Endometrial microvascular endothelial cells (primary cell): ENCODE measurements around the gene IPO7. TPM values are rescaled to one million over a fixed set of nuclear protein-coding genes. Genes with fewer than 3 reads are reported as not detected.

Experiments used
- in situ Hi-C: cut with HindIII; loops from 2 replicates; pipeline ENCODE4 v1.10.0; 2017; ENCODE audit warnings: low sequenced_read_pairs, low pct_unique_long_range_greater_than_20kb; ENCODE audit errors: inconsistent ontology term
- total RNA-seq: library from RNA; depleted of rRNA; stranded (reverse); fragments of >200 nt; gene quantifications from one replicate; pipeline ENCODE4 v1.2.3, GENCODE V29; 2015; ENCODE audit errors: inconsistent ontology term

The IPO7 gene
- total RNA-seq, 1 donor from 2014 or later = 99.4 TPM

DNA sequence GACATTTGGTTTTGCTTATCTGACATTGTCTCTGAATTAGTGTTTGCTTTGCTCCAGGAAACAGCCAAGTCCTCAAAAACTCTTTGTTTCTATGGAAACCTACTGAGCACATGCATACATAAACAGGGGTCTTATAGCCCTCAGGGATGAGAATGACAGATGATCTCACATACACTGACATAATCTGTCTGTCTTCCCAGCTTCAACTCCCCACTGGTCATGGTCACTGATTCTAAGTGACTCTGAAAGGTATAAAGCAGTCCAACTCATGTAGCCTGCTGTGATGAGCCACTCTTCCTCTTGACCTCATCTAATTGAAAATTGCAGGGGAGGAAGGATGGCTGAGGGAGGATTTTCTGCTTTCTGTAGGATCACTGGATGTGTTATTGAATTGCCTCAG is 89.0 kb downstream of the IPO7 start:
- in situ Hi-C loops = no loop called here

DNA sequence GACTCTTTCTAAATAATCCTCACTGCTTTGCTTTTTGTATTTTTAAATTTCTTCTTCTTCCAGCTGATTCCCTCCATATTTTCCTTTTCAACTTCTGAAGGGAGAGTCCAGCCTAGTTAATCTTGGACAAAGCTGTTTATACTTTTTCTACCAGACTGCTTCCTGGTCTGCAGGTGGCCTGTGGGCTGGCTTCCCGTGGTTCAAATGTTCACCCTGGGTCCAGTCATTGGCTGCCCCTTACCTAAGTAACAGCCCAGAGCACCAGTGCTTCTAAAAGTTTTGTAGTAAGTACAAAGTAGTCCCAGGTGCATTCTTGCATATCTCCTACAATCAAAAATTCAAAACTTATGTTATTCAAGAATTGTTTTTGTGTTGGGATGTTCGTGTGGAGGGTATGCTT is 95.4 kb downstream of the IPO7 start:
- in situ Hi-C loops = no loop called here

DNA sequence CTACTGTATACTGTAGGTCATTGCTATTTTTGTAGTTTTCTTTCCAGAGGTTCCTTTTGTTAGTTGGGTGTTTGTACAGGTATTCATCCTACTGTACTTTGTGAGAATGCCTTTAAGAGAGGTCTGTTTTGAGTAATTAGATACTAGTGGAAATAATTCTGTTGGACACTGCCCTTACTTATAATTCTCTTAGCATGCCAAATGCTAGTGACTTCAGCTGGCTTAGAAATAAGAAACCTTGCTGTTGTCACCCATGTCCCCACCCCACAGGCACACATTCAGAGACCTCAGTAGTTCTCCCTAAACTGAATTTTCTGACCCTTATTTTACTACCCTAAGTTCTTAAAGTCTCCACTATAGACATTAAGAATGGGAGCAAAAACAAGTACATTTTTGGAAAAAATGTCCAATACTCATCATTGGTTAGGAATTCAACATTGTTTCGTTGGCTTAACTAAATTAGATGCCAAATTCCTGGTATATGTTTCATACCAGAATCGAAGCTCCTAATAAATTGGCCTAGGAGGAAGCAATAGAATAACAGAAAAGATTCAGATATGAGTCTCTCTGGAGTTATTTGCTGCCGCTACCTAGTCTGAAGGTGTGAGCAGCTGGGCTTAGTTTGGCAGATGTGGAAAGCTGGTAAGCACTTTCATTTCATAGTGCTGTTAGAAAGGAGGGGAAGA is 104.8 kb downstream of the IPO7 start:
- in situ Hi-C loops = no loop called here

DNA sequence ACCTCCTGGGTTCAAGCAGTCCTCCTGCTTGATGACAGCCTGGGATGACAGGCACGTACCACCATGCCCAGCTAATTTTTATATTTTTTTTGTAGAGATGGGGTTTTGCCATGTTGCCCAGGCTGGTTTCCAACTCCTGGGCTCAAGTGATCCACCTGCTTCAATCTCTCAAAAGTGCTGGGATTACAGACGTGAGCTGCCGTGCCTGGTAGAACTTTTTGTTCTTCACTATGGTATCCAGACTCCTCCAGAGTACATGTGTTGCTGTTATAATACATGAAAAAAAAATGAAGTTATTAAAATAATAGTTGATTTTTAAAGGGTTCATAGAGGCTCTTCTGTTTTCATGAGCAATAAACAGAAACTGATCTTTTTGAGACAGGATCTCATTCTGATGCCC is 105.9 kb downstream of the IPO7 start:
- in situ Hi-C loops = no loop called here

DNA sequence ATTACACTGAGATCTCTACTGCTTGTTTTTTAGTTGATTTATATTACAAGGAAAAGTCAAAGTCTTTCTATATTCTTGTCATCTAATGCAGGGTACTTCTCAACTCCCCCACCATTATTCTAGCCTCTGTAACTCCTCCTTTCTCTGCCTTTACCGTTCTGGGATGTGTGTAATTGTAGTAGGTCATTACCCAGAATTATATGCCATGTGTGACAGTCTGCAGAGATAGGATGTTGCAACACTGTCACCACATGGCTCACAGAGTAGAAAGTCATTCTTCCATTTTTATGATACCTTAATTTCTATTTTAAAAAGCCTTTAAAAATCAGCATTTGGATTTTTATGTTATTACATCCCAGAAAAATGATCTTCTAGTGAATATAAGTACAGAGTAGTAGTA is 109.0 kb downstream of the IPO7 start:
- in situ Hi-C loops = no loop called here

DNA sequence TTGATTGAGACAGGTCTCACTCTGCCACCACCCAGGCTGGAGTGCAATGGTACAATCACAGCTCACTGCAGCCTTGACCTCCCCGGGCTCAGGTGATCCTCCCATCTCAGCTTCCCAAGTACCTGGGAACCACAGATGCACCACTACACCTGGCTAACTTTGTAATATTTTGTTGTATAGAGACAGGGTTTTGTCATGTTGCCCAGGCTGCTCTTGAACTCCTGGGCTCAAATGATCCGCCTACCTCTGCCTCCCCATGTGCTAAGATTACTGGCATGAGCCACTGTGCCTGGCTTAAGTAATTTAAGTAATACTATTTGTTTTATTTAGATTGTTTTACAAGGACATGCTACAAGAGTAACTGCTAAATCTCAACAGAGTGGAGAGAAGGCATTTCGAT is 109.9 kb downstream of the IPO7 start:
- in situ Hi-C loops = no loop called here

DNA sequence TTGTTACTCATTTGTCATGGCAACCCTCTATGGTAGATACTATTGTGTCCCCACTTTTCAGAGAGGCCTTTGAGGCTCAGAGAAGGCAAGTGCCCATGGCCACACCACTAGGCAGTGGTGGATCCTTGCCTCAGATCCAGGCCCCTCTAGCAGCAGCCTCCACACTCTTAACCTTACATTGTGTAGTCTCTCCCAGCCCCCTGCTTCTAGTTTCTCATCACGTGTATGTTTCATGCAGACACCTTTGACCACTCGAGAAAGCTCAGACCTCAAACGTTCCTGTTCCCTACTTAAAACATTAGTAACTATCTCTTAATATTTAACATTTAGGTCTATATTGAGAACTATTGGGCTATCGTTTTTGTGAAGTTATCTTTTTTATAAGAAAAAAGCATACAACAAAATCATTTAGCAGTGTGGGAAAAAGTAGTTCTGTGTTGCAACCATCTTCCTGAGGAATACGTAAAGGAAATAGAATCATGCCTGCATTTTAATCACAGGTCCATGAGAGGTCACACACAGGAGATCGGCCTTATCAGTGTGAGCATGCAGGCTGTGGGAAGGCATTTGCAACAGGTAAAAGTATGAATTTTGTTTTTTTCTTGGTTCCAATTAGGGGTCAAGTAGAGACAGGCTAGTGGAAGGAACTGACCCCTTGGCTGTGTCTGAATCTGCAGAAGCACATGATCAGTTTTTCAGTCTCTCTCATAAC is 111.5 kb downstream of the IPO7 start:
- in situ Hi-C loops = no loop called here

Other genes starting within 250 kb of the IPO7 start
- gene DENND5A, start 119.3 kb upstream of the IPO7 start, total RNA-seq = 86.0 TPM
- gene TMEM41B, start 70.1 kb upstream of the IPO7 start, total RNA-seq = 24.4 TPM
- 17.7 TPM for gene ZNF143, start 76.4 kb downstream of the IPO7 start, total RNA-seq
- 41.0 TPM for gene WEE1, start 189.0 kb downstream of the IPO7 start, total RNA-seq